PFSK-1 (cell line): ENCODE measurements around the gene CCDC92B.

ENCODE experiments used
- FOXP2 ChIP-seq: optimal IDR thresholded peaks from 2 replicates; pipeline ENCODE3; 2011; ENCODE audit warnings: borderline replicate concordance, control low read depth, inconsistent platforms; ENCODE audit not compliant: insufficient read depth; ENCODE audit errors: extremely low read length, extremely low read depth
- POLR2AphosphoS5 ChIP-seq: IDR thresholded peaks from 2 replicates; pipeline ENCODE4 v1.6.1; 2012; ENCODE audit warnings: low read depth, mild to moderate bottlenecking, control low read depth, low read length, moderate library complexity
- SIN3A ChIP-seq: IDR thresholded peaks from 2 replicates; pipeline ENCODE4 v1.6.1; 2012; ENCODE audit warnings: mild to moderate bottlenecking, low read length, moderate library complexity, borderline replicate concordance; ENCODE audit not compliant: insufficient read depth
- TAF1 ChIP-seq: IDR thresholded peaks from 2 replicates; pipeline ENCODE4 v1.6.1; 2012; ENCODE audit warnings: low read length, control low read depth, borderline replicate concordance; ENCODE audit not compliant: insufficient read depth
- TF ChIP-seq, protein P1 (sequence below), 2 experiments: IDR thresholded peaks; 2 replicates each; pipeline versions ENCODE4 v1.6.1 to v1.8.0; 2011 to 2012; ENCODE audit warnings: low read depth in 2 of 2, low read length in 2 of 2, control low read depth in 1 of 2, inconsistent platforms in 1 of 2, mild to moderate bottlenecking in 1 of 2, moderate library complexity in 1 of 2; ENCODE audit not compliant: insufficient read depth in 1 of 2

Gene CCDC92B

DNA sequence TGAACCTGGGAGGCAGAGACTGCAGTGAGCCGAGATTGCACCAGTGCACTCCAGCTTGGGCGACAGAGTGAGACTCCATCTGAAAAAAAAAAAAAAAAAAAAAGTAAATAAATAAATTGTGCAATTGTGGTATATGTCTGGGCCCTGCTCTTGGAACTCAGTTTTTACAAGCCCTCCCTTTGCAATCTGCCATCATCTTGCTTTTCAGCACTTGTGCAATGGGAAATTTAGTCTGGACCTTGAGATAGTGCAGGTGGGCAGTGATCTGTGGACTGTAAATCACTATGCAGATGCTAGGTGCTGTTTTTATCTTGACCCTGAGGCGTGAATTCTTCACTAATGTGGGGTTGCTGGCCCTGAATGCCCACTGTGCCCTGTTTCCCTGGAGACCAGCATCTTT lies 40.2 kb upstream of the CCDC92B start:
- no peak for TF ChIP-seq TAF1

GRCh38 chr17:2786176-2786881 lies 36.9 kb upstream of the CCDC92B start:
- peak; percentile 41; the same call in 1 of the 2 replicates for TF ChIP-seq SIN3A
- no peak for TF ChIP-seq TAF1
- no peak for TF ChIP-seq POLR2AphosphoS5
- TF ChIP-seq, protein P1, sequence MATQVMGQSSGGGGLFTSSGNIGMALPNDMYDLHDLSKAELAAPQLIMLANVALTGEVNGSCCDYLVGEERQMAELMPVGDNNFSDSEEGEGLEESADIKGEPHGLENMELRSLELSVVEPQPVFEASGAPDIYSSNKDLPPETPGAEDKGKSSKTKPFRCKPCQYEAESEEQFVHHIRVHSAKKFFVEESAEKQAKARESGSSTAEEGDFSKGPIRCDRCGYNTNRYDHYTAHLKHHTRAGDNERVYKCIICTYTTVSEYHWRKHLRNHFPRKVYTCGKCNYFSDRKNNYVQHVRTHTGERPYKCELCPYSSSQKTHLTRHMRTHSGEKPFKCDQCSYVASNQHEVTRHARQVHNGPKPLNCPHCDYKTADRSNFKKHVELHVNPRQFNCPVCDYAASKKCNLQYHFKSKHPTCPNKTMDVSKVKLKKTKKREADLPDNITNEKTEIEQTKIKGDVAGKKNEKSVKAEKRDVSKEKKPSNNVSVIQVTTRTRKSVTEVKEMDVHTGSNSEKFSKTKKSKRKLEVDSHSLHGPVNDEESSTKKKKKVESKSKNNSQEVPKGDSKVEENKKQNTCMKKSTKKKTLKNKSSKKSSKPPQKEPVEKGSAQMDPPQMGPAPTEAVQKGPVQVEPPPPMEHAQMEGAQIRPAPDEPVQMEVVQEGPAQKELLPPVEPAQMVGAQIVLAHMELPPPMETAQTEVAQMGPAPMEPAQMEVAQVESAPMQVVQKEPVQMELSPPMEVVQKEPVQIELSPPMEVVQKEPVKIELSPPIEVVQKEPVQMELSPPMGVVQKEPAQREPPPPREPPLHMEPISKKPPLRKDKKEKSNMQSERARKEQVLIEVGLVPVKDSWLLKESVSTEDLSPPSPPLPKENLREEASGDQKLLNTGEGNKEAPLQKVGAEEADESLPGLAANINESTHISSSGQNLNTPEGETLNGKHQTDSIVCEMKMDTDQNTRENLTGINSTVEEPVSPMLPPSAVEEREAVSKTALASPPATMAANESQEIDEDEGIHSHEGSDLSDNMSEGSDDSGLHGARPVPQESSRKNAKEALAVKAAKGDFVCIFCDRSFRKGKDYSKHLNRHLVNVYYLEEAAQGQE (IDR thresholded peaks at IDR 0.05; ENCODE audit: insufficient read depth in 1 of 2, low read depth in 2 of 2, low read length in 2 of 2), result 0 out of 4 replicates have a peak, but pooled peaks of 1 of the 2 experiments have one; percentile 25
- TF ChIP-seq FOXP2, result peak; percentile 78

DNA sequence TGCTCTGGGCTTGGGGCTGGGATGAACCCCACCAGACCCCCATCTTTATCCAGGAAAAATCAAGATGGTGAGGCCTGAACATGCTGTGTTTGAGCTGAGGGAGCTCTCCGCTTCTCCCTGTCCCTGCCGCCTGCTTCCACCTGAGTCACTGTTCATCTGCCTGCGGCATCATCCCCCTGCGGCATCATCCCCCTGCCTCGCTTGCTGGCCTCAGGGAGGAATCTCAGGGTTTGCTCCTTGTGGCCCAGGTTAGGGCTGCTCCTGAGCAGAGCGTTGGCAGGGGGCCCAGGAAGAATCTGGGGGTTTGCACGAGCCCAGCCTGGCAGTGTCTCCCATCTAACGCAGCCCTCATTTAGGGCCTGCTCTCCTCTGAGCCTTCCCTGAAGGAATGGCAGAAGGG lies 35.4 kb upstream of the CCDC92B start:
- TF ChIP-seq SIN3A, result no peak
- TF ChIP-seq FOXP2, result no peak
- TF ChIP-seq TAF1, result no peak
- TF ChIP-seq, protein P1 (IDR thresholded peaks at IDR 0.05; ENCODE audit: insufficient read depth in 1 of 2, low read depth in 2 of 2, low read length in 2 of 2), result no peak
- TF ChIP-seq POLR2AphosphoS5, result no peak

DNA sequence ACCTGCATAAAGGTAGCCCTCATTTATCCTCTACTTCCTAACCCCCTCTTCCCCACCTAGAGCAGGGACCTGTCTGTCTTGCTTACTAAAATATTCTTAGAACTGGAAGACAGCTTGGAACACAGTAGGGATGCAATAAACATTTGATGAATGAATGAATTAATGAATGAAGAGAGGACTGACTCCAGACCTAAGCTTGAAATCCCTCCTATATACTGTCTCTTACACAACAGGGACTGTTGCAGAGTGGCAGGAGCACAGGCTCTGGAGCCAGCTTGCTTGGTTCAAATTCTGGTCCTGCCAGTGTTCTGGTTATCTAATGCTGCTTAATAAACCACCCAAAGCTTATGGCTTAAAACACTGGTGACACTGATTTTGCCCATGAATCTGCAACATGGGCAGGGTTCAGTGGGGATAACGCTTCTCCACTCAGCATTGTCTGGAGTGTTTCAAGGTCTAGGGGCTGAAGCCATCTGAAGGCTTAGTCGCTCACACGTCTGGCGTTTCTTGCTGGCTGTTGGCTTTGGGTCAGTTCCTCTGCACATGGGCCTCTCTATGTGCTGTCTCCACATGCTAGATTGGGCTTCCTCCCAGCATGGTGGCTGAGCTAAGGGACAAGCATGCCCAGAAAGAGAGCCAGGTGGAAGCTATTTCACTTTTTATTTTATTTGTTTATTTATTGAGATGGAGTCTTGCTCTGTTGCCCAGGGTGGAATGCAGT lies 34.0 kb upstream of the CCDC92B start:
- TF ChIP-seq, protein P1 (IDR thresholded peaks at IDR 0.05; ENCODE audit: insufficient read depth in 1 of 2, low read depth in 2 of 2, low read length in 2 of 2), result no peak
- no peak for TF ChIP-seq SIN3A
- TF ChIP-seq POLR2AphosphoS5, result no peak
- no peak for TF ChIP-seq FOXP2
- TF ChIP-seq TAF1, result no peak

- TF ChIP-seq TAF1 (no peak), FOXP2 (no peak), SIN3A (no peak), POLR2AphosphoS5 (no peak)
- TF ChIP-seq, protein P1 (IDR thresholded peaks at IDR 0.05; ENCODE audit: insufficient read depth in 1 of 2, low read depth in 2 of 2, low read length in 2 of 2), result no peak
Measured at GRCh38 chr17:2782055-2782454, 32.6 kb upstream of the CCDC92B start.
